Measurements from ENCODE around the gene DOLPP1. TPM values are rescaled to one million over a fixed set of nuclear protein-coding genes. Genes with fewer than 3 reads are reported as not detected.

Gene DOLPP1
- total RNA-seq, 1 experiment from 2014 or later = 30.4 TPM

- CTCF ChIA-PET = no interaction called here
- intact Hi-C loops (cut with micrococcal nuclease; ENCODE audit: unreplicated experiment) = no loop called here
- Histone ChIP-seq H3K4me3 (ENCODE audit: low read depth, low read length, poor library complexity, severe bottlenecking) (no peak overlapping the region), H3K4me1 (ENCODE audit: insufficient read depth, low read length, poor library complexity, severe bottlenecking) (no peaks in the 10 kb centered on the region), H3K36me3 (ENCODE audit: insufficient read depth, low read length, poor library complexity, severe bottlenecking) (no peaks in the 10 kb centered on the region), H3K27me3 (replicated peaks; ENCODE audit: insufficient read depth, low read depth, low read length, poor library complexity) (no peaks in the 10 kb centered on the region), H3K27ac (ENCODE audit: low read depth, low read length, poor library complexity, severe bottlenecking) (no peak overlapping the region), H3K9me3 (ENCODE audit: low read depth, low read length, poor library complexity, severe bottlenecking) (no peaks in the 10 kb centered on the region)
- no peak for DNase-seq (ENCODE audit: low spot score)
- POLR2A ChIA-PET (ENCODE audit: low non-redundant PET) = no interaction called here
- TF ChIP-seq EZH2 (IDR thresholded peaks at IDR 0.05; ENCODE audit: borderline replicate concordance, low read depth, low read length, poor library complexity, severe bottlenecking) = no peak
- TF ChIP-seq CTCF (conservative IDR thresholded peaks at IDR 0.05; ENCODE audit: low read depth, low read length) = no peak
- BruUV-seq (replicated peaks) = no TSS peak
These were observed 10.9 kb upstream of the DOLPP1 start for GRCh38 chr9:129069862-129070641.

- no peak overlapping the region for H3K27ac ChIP-seq (ENCODE audit: low read depth, low read length, poor library complexity, severe bottlenecking)
- H3K36me3 ChIP-seq (ENCODE audit: insufficient read depth, low read length, poor library complexity, severe bottlenecking) = no peaks in the 10 kb centered on the region
- no peak for DNase-seq (ENCODE audit: low spot score)
- no TSS peak for BruUV-seq (replicated peaks)
- no peak for TF ChIP-seq EZH2 (IDR thresholded peaks at IDR 0.05; ENCODE audit: borderline replicate concordance, low read depth, low read length, poor library complexity, severe bottlenecking)
- no peak for TF ChIP-seq CTCF (conservative IDR thresholded peaks at IDR 0.05; ENCODE audit: low read depth, low read length)
- no peaks in the 10 kb centered on the region for H3K4me1 ChIP-seq (ENCODE audit: insufficient read depth, low read length, poor library complexity, severe bottlenecking)
- ChIA-PET CTCF (no interaction called here), POLR2A (ENCODE audit: low non-redundant PET) (no interaction called here)
- H3K27me3 ChIP-seq (replicated peaks; ENCODE audit: insufficient read depth, low read depth, low read length, poor library complexity) = no peaks in the 10 kb centered on the region
- H3K4me3 ChIP-seq (ENCODE audit: low read depth, low read length, poor library complexity, severe bottlenecking) = no peak overlapping the region
- no peaks in the 10 kb centered on the region for H3K9me3 ChIP-seq (ENCODE audit: low read depth, low read length, poor library complexity, severe bottlenecking)
- intact Hi-C loops (cut with micrococcal nuclease; ENCODE audit: unreplicated experiment) = no loop called here
These were observed 10.0 kb upstream of the DOLPP1 start for GRCh38 chr9:129070696-129071525.

- Histone ChIP-seq H3K27me3 (replicated peaks; ENCODE audit: insufficient read depth, low read depth, low read length, poor library complexity) (no peaks in the 10 kb centered on the region), H3K36me3 (ENCODE audit: insufficient read depth, low read length, poor library complexity, severe bottlenecking) (no peaks in the 10 kb centered on the region), H3K4me3 (ENCODE audit: low read depth, low read length, poor library complexity, severe bottlenecking) (no peak overlapping the region), H3K4me1 (ENCODE audit: insufficient read depth, low read length, poor library complexity, severe bottlenecking) (no peaks in the 10 kb centered on the region), H3K9me3 (ENCODE audit: low read depth, low read length, poor library complexity, severe bottlenecking) (no peaks in the 10 kb centered on the region), H3K27ac (ENCODE audit: low read depth, low read length, poor library complexity, severe bottlenecking) (no peak overlapping the region)
- ChIA-PET CTCF (no interaction called here), POLR2A (ENCODE audit: low non-redundant PET) (no interaction called here)
- no TSS peak for BruUV-seq (replicated peaks)
- DNase-seq (ENCODE audit: low spot score) = no peak
- TF ChIP-seq EZH2 (IDR thresholded peaks at IDR 0.05; ENCODE audit: borderline replicate concordance, low read depth, low read length, poor library complexity, severe bottlenecking) (no peak), CTCF (conservative IDR thresholded peaks at IDR 0.05; ENCODE audit: low read depth, low read length) (no peak)
- intact Hi-C loops (cut with micrococcal nuclease; ENCODE audit: unreplicated experiment) = no loop called here
These were observed 9.3 kb upstream of the DOLPP1 start for GRCh38 chr9:129071526-129072126.
